Measurements from ENCODE around the gene LILRB2.
"Not testable (repeated sequence)": the region's sequence is repeated elsewhere in the genome, so short reads cannot be mapped to it uniquely, and the experiment has no call there.

Gene LILRB2

GRCh38 chr19:54281007-54281728, at the start of gene LILRB2:
LILRB2 (minus strand) TSS chr19:54281110; CDS start chr19:54280496, 614 bp downstream.
- no peak for TF ChIP-seq CTCF (conservative IDR thresholded peaks at IDR 0.05; ENCODE audit: low read depth, low read length)
- H3K27ac ChIP-seq: no peak within 1 kb of the TSS
- H3K27me3 ChIP-seq (ENCODE audit: insufficient read depth, low read depth): peaks cover 16% of the 10 kb centered on the region; the same call in 1 of the 2 replicates
- no peak within 1 kb of the TSS for H3K4me2 ChIP-seq
- no peaks in the 10 kb centered on the region for H3K36me3 ChIP-seq (ENCODE audit: insufficient read depth)
- H4K20me1 ChIP-seq (ENCODE audit: insufficient read depth): no peaks in the 10 kb centered on the region
- H3K4me1 ChIP-seq (ENCODE audit: low read depth, poor library complexity, severe bottlenecking): no peaks in the 10 kb centered on the region
- no peak within 1 kb of the TSS for H3K9ac ChIP-seq
- H2AFZ ChIP-seq (ENCODE audit: low read depth): no peak within 1 kb of the TSS
- no peak within 1 kb of the TSS for H3K4me3 ChIP-seq (IDR thresholded peaks at IDR 0.05; ENCODE audit: insufficient read depth, low read depth, low read length)
- H3K79me2 ChIP-seq (ENCODE audit: insufficient read depth, low read depth): no peaks in the 10 kb centered on the region

GRCh38 chr19:54329476-54330165, 48.7 kb upstream of the LILRB2 start:
- Histone ChIP-seq H3K4me1 (ENCODE audit: low read depth, poor library complexity, severe bottlenecking) (no peaks in the 10 kb centered on the region), H3K9ac (no peak overlapping the region), H4K20me1 (ENCODE audit: insufficient read depth) (no peaks in the 10 kb centered on the region), H3K79me2 (ENCODE audit: insufficient read depth, low read depth) (no peaks in the 10 kb centered on the region), H2AFZ (ENCODE audit: low read depth) (no peak overlapping the region), H3K27me3 (ENCODE audit: insufficient read depth, low read depth) (peaks cover 5% of the 10 kb centered on the region; the same call in 1 of the 2 replicates), H3K27ac (no peak overlapping the region), H3K36me3 (ENCODE audit: insufficient read depth) (no peaks in the 10 kb centered on the region), H3K4me2 (no peak overlapping the region), H3K4me3 (IDR thresholded peaks at IDR 0.05; ENCODE audit: insufficient read depth, low read depth, low read length) (no peak overlapping the region)
- no peak for TF ChIP-seq CTCF (conservative IDR thresholded peaks at IDR 0.05; ENCODE audit: low read depth, low read length)

- not testable (repeated sequence) for H3K4me3 ChIP-seq (IDR thresholded peaks at IDR 0.05; ENCODE audit: insufficient read depth, low read depth, low read length); H3K27ac ChIP-seq; H2AFZ ChIP-seq (ENCODE audit: low read depth); H4K20me1 ChIP-seq (ENCODE audit: insufficient read depth); H3K4me1 ChIP-seq (ENCODE audit: low read depth, poor library complexity, severe bottlenecking); H3K36me3 ChIP-seq (ENCODE audit: insufficient read depth); H3K27me3 ChIP-seq (ENCODE audit: insufficient read depth, low read depth); H3K9ac ChIP-seq; H3K4me2 ChIP-seq; H3K79me2 ChIP-seq (ENCODE audit: insufficient read depth, low read depth)
These were observed 47.9 kb upstream of the LILRB2 start for GRCh38 chr19:54328781-54329180.

- H4K20me1 ChIP-seq (ENCODE audit: insufficient read depth): no peaks in the 10 kb centered on the region
- H3K4me2 ChIP-seq: no peak overlapping the region
- no peaks in the 10 kb centered on the region for H3K79me2 ChIP-seq (ENCODE audit: insufficient read depth, low read depth)
- peaks cover 6% of the 10 kb centered on the region for H3K27me3 ChIP-seq (ENCODE audit: insufficient read depth, low read depth)
- H3K4me1 ChIP-seq (ENCODE audit: low read depth, poor library complexity, severe bottlenecking): no peaks in the 10 kb centered on the region
- H3K27ac ChIP-seq: no peak overlapping the region
- H3K9ac ChIP-seq: no peak overlapping the region
- no peak for TF ChIP-seq CTCF (conservative IDR thresholded peaks at IDR 0.05; ENCODE audit: low read depth, low read length)
- no peaks in the 10 kb centered on the region; the same call in 1 of the 2 replicates for H3K36me3 ChIP-seq (ENCODE audit: insufficient read depth)
- no peak overlapping the region for H3K4me3 ChIP-seq (IDR thresholded peaks at IDR 0.05; ENCODE audit: insufficient read depth, low read depth, low read length)
- no peak overlapping the region for H2AFZ ChIP-seq (ENCODE audit: low read depth)
These were observed 44.7 kb upstream of the LILRB2 start for GRCh38 chr19:54325631-54326030.

GRCh38 chr19:54325194-54325621, 44.3 kb upstream of the LILRB2 start:
- H3K36me3 ChIP-seq (ENCODE audit: insufficient read depth): no peaks in the 10 kb centered on the region; the same call in 1 of the 2 replicates
- H3K27ac ChIP-seq: no peak overlapping the region
- no peaks in the 10 kb centered on the region for H3K4me1 ChIP-seq (ENCODE audit: low read depth, poor library complexity, severe bottlenecking)
- H3K9ac ChIP-seq: no peak overlapping the region
- no peak overlapping the region for H3K4me2 ChIP-seq
- peaks cover 10% of the 10 kb centered on the region for H3K27me3 ChIP-seq (ENCODE audit: insufficient read depth, low read depth)
- no peak overlapping the region for H3K4me3 ChIP-seq (IDR thresholded peaks at IDR 0.05; ENCODE audit: insufficient read depth, low read depth, low read length)
- H4K20me1 ChIP-seq (ENCODE audit: insufficient read depth): no peaks in the 10 kb centered on the region
- TF ChIP-seq CTCF (conservative IDR thresholded peaks at IDR 0.05; ENCODE audit: low read depth, low read length): peak; percentile 91
- no peaks in the 10 kb centered on the region for H3K79me2 ChIP-seq (ENCODE audit: insufficient read depth, low read depth)
- no peak overlapping the region for H2AFZ ChIP-seq (ENCODE audit: low read depth)
